ENCODE measurements around the gene TFEC.
"Not testable (repeated sequence)": the region's sequence is repeated elsewhere in the genome, so short reads cannot be mapped to it uniquely, and the experiment has no call there.

DNA sequence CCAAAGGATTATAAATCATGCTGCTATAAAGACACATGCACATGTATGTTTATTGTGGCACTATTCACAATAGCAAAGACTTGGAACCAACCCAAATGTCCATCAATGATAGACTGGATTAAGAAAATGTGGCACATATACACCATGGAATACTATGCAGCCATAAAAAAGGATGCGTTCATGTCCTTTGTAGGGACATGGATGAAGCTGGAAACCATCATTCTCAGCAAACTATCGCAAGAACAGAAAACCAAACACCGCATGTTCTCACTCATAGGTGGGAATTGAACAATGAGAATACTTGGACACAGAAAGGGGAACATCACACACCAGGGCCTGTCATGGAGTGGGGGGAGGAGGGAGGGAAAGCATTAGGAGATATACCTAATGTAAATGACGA, 100.4 kb downstream of the TFEC start:
- TF ChIP-seq, protein P1, sequence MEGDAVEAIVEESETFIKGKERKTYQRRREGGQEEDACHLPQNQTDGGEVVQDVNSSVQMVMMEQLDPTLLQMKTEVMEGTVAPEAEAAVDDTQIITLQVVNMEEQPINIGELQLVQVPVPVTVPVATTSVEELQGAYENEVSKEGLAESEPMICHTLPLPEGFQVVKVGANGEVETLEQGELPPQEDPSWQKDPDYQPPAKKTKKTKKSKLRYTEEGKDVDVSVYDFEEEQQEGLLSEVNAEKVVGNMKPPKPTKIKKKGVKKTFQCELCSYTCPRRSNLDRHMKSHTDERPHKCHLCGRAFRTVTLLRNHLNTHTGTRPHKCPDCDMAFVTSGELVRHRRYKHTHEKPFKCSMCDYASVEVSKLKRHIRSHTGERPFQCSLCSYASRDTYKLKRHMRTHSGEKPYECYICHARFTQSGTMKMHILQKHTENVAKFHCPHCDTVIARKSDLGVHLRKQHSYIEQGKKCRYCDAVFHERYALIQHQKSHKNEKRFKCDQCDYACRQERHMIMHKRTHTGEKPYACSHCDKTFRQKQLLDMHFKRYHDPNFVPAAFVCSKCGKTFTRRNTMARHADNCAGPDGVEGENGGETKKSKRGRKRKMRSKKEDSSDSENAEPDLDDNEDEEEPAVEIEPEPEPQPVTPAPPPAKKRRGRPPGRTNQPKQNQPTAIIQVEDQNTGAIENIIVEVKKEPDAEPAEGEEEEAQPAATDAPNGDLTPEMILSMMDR (IDR thresholded peaks at IDR 0.05; ENCODE audit: poor library complexity, severe bottlenecking) = not testable (repeated sequence)
- not testable (repeated sequence) for TF ChIP-seq EZH2 (IDR thresholded peaks at IDR 0.05; ENCODE audit: borderline replicate concordance, insufficient read depth, low read length, poor library complexity, severe bottlenecking)

Measured in neural cell (in vitro differentiated cells).